GM19099 (cell line): ENCODE measurements around the gene COPS9.

Experiments used
- POLR2A ChIP-seq: IDR thresholded peaks from 3 replicates; pipeline ENCODE4 v1.6.1; 2011; ENCODE audit warnings: low read depth; ENCODE audit not compliant: insufficient read length; ENCODE audit errors: extremely low read depth

Gene COPS9

DNA sequence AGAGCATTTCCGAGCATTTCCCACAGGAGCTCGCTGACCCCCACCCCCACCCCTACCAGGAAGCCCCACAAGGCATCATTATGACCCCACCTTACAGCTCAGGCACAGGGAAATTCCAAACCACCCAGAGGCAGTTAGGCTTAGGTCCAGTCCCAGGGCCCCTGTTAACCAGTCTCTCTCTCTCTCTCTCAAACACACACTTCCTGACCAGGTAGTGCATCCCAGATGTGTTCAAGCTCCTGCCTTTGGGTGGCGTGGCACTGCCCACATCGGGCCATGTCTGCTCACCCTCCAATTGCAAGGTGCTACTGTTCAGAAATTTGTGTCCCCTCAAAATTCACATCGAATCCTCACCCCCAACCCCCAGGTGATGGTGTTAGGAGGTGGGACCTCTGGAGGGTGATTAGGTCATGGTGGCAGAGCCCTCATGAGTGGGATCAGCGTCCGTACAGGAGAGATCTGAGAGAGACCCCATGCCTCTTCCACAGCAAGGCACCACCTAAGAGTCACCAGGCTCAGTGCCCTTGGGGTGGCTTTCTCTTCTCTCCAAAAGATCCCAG is 8.8 kb downstream of the COPS9 start:
- no peak for TF ChIP-seq POLR2A

DNA sequence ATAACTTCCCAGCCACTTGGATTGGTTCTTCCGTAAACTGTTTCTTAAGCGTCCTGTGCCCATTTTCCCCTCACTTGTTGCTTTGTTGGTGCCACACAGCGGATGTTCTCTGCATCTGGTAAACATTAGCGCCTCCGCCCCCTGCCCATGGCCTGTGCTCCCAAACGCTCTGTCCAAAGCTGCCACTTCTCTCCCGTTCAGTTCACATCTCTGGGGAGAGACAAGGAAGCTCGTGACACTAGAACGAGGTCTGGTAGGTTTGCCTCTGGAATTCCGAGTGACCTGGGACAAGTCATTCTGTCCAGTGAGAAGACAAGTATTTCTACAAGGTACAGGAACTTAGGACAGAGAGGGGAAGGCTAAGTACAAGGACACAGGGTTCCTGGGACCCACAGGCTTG is 9.4 kb downstream of the COPS9 start:
- no peak for TF ChIP-seq POLR2A

GRCh38 chr2:240125742-240126141 is 10.4 kb downstream of the COPS9 start:
- TF ChIP-seq POLR2A: no peak

DNA sequence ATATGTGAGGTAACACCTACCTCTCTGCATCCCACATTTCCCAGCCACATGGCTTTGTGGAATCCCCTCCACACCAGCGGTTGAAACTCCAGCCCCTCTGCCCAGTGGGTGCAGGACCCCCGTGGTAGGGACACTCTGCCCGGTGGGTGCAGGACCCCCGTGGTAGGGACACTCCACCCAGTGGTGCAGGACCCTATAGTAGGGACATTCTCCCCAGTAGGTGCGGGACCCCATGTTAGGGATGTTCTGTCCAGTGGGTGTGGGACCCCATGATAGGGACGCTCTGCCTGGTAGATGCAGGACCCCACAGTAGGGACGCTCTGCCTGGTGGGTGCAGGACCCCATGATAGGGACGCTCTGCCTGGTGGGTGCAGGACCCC is 11.5 kb downstream of the COPS9 start:
- no peak for TF ChIP-seq POLR2A

DNA sequence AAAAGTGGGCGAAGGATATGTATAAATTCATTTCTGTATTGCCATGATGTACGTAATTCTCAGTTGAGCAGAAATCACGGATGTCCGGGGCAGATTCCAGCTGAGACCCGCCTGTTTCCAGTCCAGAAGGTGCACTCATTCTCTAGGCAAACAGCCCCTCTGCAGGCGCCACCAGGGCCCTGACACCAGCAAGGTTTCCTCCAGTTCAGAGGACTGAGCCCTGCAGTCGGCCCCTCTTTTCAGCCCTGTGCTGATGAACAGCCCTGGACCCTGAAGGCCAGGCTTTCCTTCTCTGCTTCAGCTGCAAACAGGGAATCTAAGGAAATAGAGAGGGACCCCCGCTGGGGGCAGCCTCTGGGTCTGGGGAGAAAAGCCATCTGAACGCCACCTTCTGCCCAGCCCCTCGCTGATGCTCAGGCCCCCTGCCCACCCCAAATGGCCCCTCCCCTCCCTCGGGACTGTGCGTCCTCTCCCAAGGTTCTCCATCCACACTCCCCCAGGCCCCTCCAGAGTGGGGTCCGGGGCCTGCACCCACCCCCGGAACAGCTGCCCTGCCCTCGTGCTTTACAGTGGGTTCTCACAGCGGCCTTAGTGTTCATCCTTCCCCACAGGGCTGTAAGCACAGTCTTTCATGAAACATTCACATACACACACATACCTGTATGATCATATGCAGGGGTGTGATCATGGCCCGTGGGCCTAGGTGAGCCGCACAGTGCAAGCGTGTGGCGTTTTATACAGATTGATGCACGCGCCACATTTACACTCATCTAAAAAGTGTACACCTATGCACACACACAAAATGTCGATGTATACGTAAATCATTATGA is 12.1 kb downstream of the COPS9 start:
- TF ChIP-seq POLR2A: no peak

GRCh38 chr2:240121675-240122074 is 14.4 kb downstream of the COPS9 start:
- TF ChIP-seq POLR2A: no peak

DNA sequence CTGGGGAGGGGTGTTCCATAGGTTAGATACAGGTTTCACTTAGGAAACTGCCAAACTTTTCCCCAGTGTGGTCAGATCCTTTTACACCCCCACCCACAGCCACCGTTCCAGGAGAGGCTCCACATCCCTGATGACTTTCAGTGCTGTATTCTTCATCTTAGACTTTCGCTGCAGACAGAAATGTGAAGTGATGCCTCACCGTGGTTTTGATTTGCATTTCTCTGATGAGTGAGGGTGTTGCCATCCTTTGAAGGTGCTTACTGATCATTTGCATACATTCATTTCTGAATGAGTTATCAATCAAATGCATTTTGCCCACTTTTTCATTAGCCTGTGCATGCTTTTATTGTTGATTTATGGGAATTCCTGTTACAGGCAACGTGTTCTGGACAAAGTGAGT is 14.9 kb downstream of the COPS9 start:
- no peak for TF ChIP-seq POLR2A

DNA sequence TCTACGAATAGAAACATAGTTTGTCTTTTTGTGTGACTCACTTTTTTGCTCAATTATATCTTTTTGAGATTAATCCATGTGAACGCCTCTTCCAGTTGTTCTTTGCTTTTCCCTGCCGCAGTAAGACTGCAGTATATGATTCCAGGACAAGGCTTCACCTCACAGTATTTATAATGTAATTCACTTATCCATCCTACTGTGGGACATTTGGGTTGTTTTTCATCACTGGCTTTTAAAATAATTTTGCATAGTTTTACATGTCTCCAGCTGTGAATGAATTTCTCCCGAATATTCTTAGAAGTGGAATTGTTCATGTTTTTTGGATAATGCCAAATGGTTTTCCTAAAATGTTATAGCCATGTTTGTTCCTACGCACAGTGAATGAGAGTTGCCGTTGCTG is 21.9 kb downstream of the COPS9 start:
- TF ChIP-seq POLR2A: no peak

- TF ChIP-seq POLR2A: no peak
Observed at GRCh38 chr2:240112914-240113690, 23.0 kb downstream of the COPS9 start.

GRCh38 chr2:240111253-240111652 is 24.9 kb downstream of the COPS9 start:
- no peak for TF ChIP-seq POLR2A

GRCh38 chr2:240109386-240109785 is 26.7 kb downstream of the COPS9 start:
- no peak for TF ChIP-seq POLR2A

GRCh38 chr2:240107477-240107796 is 28.7 kb downstream of the COPS9 start:
- TF ChIP-seq POLR2A: no peak

DNA sequence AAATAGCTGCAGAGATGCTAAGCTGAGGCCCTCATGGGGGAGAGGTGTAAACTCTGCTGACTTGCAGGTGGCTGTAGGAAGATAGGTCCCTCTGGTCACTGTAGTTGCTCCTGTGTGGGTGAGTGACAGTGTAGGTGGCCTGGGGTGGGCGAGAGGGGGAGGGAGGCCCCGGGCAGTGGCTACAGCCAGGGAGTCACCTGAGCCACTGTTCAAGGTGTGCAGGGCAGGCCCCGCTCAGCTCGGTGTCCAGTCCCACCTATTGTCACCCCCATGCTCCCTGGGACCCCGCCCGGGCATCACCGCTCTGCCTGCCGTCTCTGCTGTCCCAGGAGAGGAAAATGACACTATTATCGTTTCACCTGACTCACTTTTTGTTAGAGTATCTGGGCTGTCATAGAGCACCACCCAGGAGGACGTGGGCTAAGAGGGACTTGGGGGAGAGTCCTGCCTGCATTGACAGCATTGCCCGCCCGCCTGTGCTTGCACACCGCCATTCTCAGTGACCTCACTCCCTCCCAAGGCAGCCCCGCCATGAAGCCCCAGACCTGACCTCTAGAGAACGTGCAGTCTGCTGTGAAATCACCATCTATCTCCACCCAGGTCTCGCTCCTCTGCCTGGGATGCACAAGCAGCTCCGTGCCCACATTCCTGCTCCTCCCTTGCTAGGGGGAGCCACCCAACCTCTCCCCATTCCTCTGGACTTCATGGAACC is 29.2 kb downstream of the COPS9 start:
- TF ChIP-seq POLR2A: no peak

GRCh38 chr2:240105982-240106381 is 30.1 kb downstream of the COPS9 start:
- no peak for TF ChIP-seq POLR2A

GRCh38 chr2:240103136-240103535 is 33.0 kb downstream of the COPS9 start:
- no peak for TF ChIP-seq POLR2A
